Effector memory CD4-positive, alpha-beta T cell (primary cell): ENCODE results near the gene MESP1.

Experiments used
- DNase-seq, 3 donors: peaks; one replicate each; pipeline ENCODE4 v3.0.0-alpha.2; 2020
- H3K27ac ChIP-seq: 2 replicates; pipeline ENCODE4 v1.7.0; 2013; ENCODE audit warnings: mild to moderate bottlenecking, low read length, moderate library complexity; ENCODE audit not compliant: insufficient read depth, poor library complexity, severe bottlenecking
- H3K27me3 ChIP-seq: replicated peaks from 2 replicates; pipeline ENCODE4 v1.7.0; 2013; ENCODE audit warnings: mild to moderate bottlenecking, low read length; ENCODE audit not compliant: insufficient read depth, control insufficient read depth, poor library complexity, severe bottlenecking
- H3K36me3 ChIP-seq: 2 replicates; pipeline ENCODE4 v1.7.0; 2013; ENCODE audit warnings: mild to moderate bottlenecking, low read length, moderate library complexity; ENCODE audit not compliant: control insufficient read depth, insufficient read depth
- H3K4me1 ChIP-seq: 2 replicates; pipeline ENCODE4 v1.7.0; 2013; ENCODE audit warnings: low read length, mild to moderate bottlenecking; ENCODE audit not compliant: control insufficient read depth, insufficient read depth, poor library complexity, severe bottlenecking
- H3K4me3 ChIP-seq: 2 replicates; pipeline ENCODE4 v1.7.0; 2013; ENCODE audit warnings: low read length, low read depth, mild to moderate bottlenecking; ENCODE audit not compliant: insufficient read depth, poor library complexity, severe bottlenecking
- H3K9me3 ChIP-seq: 2 replicates; pipeline ENCODE4 v1.7.0; 2013; ENCODE audit warnings: mild to moderate bottlenecking, low read length, moderate library complexity; ENCODE audit not compliant: control insufficient read depth

Gene MESP1

GRCh38 chr15:89781055-89781454 lies 30.0 kb upstream of the MESP1 start:
- Histone ChIP-seq H3K27ac (no peak overlapping the region), H3K9me3 (no peaks in the 10 kb centered on the region), H3K27me3 (peaks cover 8% of the 10 kb centered on the region), H3K36me3 (no peaks in the 10 kb centered on the region), H3K4me3 (no peak overlapping the region), H3K4me1 (peaks cover 4% of the 10 kb centered on the region)
- no peak for DNase-seq

GRCh38 chr15:89780601-89781000 lies 29.6 kb upstream of the MESP1 start:
- DNase-seq: no peak
- peaks cover 12% of the 10 kb centered on the region for H3K27me3 ChIP-seq
- no peaks in the 10 kb centered on the region for H3K36me3 ChIP-seq
- H3K27ac ChIP-seq: no peak overlapping the region
- peaks cover 5% of the 10 kb centered on the region for H3K4me1 ChIP-seq
- no peak overlapping the region for H3K4me3 ChIP-seq
- no peaks in the 10 kb centered on the region for H3K9me3 ChIP-seq

DNA sequence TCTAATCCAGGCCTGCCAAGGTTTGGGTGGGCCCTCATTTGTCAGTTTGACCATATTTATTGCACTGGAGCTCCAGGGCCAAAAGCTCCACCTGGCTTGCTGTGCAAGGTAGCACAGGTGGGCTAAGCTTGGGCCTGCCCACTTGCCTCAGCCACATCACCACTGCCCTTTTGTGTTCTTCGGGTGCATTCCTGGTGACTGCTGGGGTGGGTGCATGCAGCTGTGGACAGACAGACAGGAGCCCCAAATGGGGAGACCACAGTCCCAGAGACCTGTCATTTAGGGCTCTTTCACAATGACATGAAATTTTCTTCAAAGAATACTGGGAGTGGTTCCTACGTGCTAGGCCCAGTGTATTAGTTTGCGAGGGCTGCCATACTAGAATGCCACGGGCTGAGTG lies 27.8 kb upstream of the MESP1 start:
- H3K27me3 ChIP-seq: peaks cover 12% of the 10 kb centered on the region
- no peaks in the 10 kb centered on the region for H3K36me3 ChIP-seq
- no peak overlapping the region for H3K4me3 ChIP-seq
- H3K9me3 ChIP-seq: no peaks in the 10 kb centered on the region
- no peak overlapping the region for H3K27ac ChIP-seq
- peaks cover 5% of the 10 kb centered on the region for H3K4me1 ChIP-seq
- no peak for DNase-seq

DNA sequence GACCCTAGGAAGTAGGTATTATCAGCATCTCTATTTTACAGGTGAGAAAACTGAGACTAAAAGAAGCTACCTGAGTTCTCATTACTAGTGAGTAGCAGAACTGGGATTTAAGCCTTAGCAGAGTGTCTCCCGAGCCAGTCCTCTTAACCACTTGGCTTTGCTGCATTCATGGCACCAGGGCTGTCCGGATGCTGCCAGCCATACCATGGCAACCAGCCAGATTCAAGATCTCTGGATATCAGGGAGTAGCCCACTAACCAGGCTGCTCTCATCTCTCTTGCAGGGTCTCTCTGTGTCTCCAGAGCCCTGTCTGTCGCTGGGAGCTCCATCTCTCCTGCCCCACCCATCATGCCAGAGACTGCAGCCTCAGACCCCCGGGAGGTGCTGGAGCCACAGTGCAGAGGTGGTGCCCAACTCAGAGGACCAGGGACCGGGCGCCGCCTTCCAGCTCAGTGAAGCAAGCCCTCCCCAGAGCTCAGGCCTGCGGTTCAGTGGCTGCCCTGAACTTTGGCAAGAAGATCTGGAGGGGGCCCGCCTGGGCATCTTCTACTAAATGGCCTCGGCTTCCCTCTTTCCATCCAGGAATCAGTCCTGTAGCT lies 26.8 kb upstream of the MESP1 start:
- no peaks in the 10 kb centered on the region for H3K36me3 ChIP-seq
- H3K4me1 ChIP-seq: peaks cover 5% of the 10 kb centered on the region
- no peaks in the 10 kb centered on the region for H3K9me3 ChIP-seq
- H3K27me3 ChIP-seq: peaks cover 12% of the 10 kb centered on the region
- DNase-seq: no peak
- H3K4me3 ChIP-seq: no peak overlapping the region
- H3K27ac ChIP-seq: no peak overlapping the region

GRCh38 chr15:89777073-89777751 lies 26.2 kb upstream of the MESP1 start:
- Histone ChIP-seq H3K4me1 (peaks cover 5% of the 10 kb centered on the region), H3K27ac (no peak overlapping the region), H3K27me3 (peaks cover 12% of the 10 kb centered on the region), H3K9me3 (no peaks in the 10 kb centered on the region), H3K4me3 (no peak overlapping the region), H3K36me3 (no peaks in the 10 kb centered on the region)
- DNase-seq: no peak

GRCh38 chr15:89776274-89777072 lies 25.4 kb upstream of the MESP1 start, which contains the start of gene MESP2:
Gene MESP2, plus strand, starts transcription at chr15:89776332. Its CDS starts 26 bp downstream, at chr15:89776358.
- H3K27me3 ChIP-seq: peaks cover 12% of the 10 kb centered on the region
- H3K9me3 ChIP-seq: no peaks in the 10 kb centered on the region
- H3K4me1 ChIP-seq: peaks cover 5% of the 10 kb centered on the region
- no peaks in the 10 kb centered on the region for H3K36me3 ChIP-seq
- H3K4me3 ChIP-seq: peak within 1 kb of the TSS; percentile 61
- DNase-seq: peak in 1 of 3 donors; percentile 29
- no peak within 1 kb of the TSS for H3K27ac ChIP-seq

GRCh38 chr15:89775815-89776214 lies 24.8 kb upstream of the MESP1 start:
- Histone ChIP-seq H3K9me3 (no peaks in the 10 kb centered on the region), H3K4me3 (no peak overlapping the region)

GRCh38 chr15:89774492-89774891 lies 23.4 kb upstream of the MESP1 start:
- H3K36me3 ChIP-seq: no peaks in the 10 kb centered on the region
- H3K4me1 ChIP-seq: peaks cover 5% of the 10 kb centered on the region
- no peaks in the 10 kb centered on the region for H3K9me3 ChIP-seq
- no peak overlapping the region for H3K27ac ChIP-seq
- peaks cover 12% of the 10 kb centered on the region for H3K27me3 ChIP-seq
- no peak overlapping the region for H3K4me3 ChIP-seq
- DNase-seq: no peak

More at GRCh38 chr15:89775815-89776214, 24.8 kb upstream of the MESP1 start:
- no peaks in the 10 kb centered on the region for H3K36me3 ChIP-seq
- peaks cover 12% of the 10 kb centered on the region for H3K27me3 ChIP-seq
- DNase-seq: no peak
- H3K27ac ChIP-seq: no peak overlapping the region
- peaks cover 5% of the 10 kb centered on the region for H3K4me1 ChIP-seq

GRCh38 chr15:89772932-89773583 lies 22.0 kb upstream of the MESP1 start:
- no peak overlapping the region for H3K27ac ChIP-seq

More at GRCh38 chr15:89772932-89773583, 22.0 kb upstream of the MESP1 start:
- no peaks in the 10 kb centered on the region for H3K36me3 ChIP-seq
- H3K9me3 ChIP-seq: no peaks in the 10 kb centered on the region
- peaks cover 12% of the 10 kb centered on the region for H3K27me3 ChIP-seq
- H3K4me3 ChIP-seq: no peak overlapping the region
- peaks cover 5% of the 10 kb centered on the region for H3K4me1 ChIP-seq
- DNase-seq: no peak
